Heart left ventricle (tissue), 16 donors: Measurements from ENCODE around the gene PKP1. TPM values are rescaled to one million over a fixed set of nuclear protein-coding genes. Genes with fewer than 3 reads are reported as not detected.

Experiments used
- ATAC-seq, 4 donors: fragments of 200-7000 bp; cut with Tn5 transposase; one replicate each; pipeline ENCODE4 v1.9.1; 2020 to 2022; ENCODE audit warnings: moderate library complexity in 4 of 4, mild to moderate bottlenecking in 3 of 4, moderate number of reproducible peaks in 1 of 4
- DNase-seq, 5 donors: peaks; one replicate each; pipeline ENCODE4 v3.0.0-alpha.2; 2020
- H3K27ac ChIP-seq, 12 donors: fragments of 200-600 bp; sonication (generic) in 4 of 12; one replicate each; pipeline versions ENCODE4 v1.5.0 to v1.8.0; 2016 to 2022; ENCODE audit warnings: mild to moderate bottlenecking in 2 of 12
- H3K27me3 ChIP-seq, 9 donors: fragments of 200-600 bp; sonication (generic) in 2 of 9; one replicate each; pipeline versions ENCODE4 v1.5.1 to v1.8.0; 2016 to 2022; ENCODE audit warnings: mild to moderate bottlenecking in 3 of 9
- H3K36me3 ChIP-seq, 9 donors: fragments of 200-600 bp; sonication (generic) in 2 of 9; one replicate each; pipeline versions ENCODE4 v1.5.0 to v1.8.0; 2018 to 2022; ENCODE audit warnings: mild to moderate bottlenecking in 2 of 9
- H3K4me1 ChIP-seq, 12 donors: fragments of 200-600 bp; sonication (generic) in 4 of 12; one replicate each; pipeline versions ENCODE4 v1.5.0 to v1.8.0; 2016 to 2022; ENCODE audit warnings: mild to moderate bottlenecking in 3 of 12
- H3K4me3 ChIP-seq, 12 donors: fragments of 200-600 bp; sonication (generic) in 4 of 12; one replicate each; pipeline versions ENCODE4 v1.5.0 to v1.8.0; 2017 to 2022; ENCODE audit warnings: mild to moderate bottlenecking in 9 of 12, moderate library complexity in 4 of 12
- H3K9me3 ChIP-seq, 12 donors: fragments of 200-600 bp; sonication (generic) in 4 of 12; one replicate each; pipeline versions ENCODE4 v1.5.0 to v1.8.0; 2016 to 2022; ENCODE audit warnings: mild to moderate bottlenecking in 1 of 12
- POLR2A ChIP-seq, 2 donors: fragments of 450-650 bp; IDR thresholded peaks; one replicate each; pipeline ENCODE4 v1.6.1; 2017; ENCODE audit warnings: antibody characterized with exemption in 2 of 2, mild to moderate bottlenecking in 2 of 2, moderate library complexity in 2 of 2
- WGBS, 4 donors: extraction: QIAGEN DNeasy Blood & Tissue Kit in 2 of 4; methylation state at CpG; one replicate each; pipeline versions ENCODE4 v1.1.5 to v1.1.7; 2013 to 2018; 5-methylcytosine and 5-hydroxymethylcytosine counted together
- intact Hi-C, 10 donors: fragments of 100-400 bp; cut with DNase I; formaldehyde crosslinking; loops; one replicate each; pipeline versions ENCODE4 v1.11.1 to v1.14.2; 2022
- polyA plus RNA-seq, 2 donors: library from polyadenylated mRNA; stranded (reverse); fragments of 200-250 nt; gene quantifications; one replicate each; pipeline ENCODE4 v1.2.3, GENCODE V29; 2013
- total RNA-seq, 9 donors: library from RNA; depleted of rRNA in 2 of 9; stranded (reverse); fragments of >200 nt in 2 of 9; fragmentation: NEBNext Ultra II Directional in 3 of 9; extraction: Animal tissue kit (Norgen Biotek cat#: 25700) in 3 of 9; gene quantifications; one replicate each; pipeline versions ENCODE4 v1.1.0 to v1.2.4, GENCODE V29; 2016 to 2023
- TF ChIP-seq, protein P1 (sequence below), 12 donors: fragments of 200-600 bp; sonication (generic) in 4 of 12; IDR thresholded peaks; one replicate each; pipeline versions ENCODE4 v1.5.0 to v1.8.0; 2018 to 2022; ENCODE audit warnings: antibody characterized with exemption in 12 of 12, mild to moderate bottlenecking in 5 of 12
- donor health status: ischemic (EF 13 %, LVEDD 7.1; RV severe dilation, severe dysfunction).
- donor health status: healthy with polysubstance abuse.
- donor health status: DM: no; HTN: yes; CAD: no.
- donor health status: DM: no; HTN: no; CAD: no.
- donor health status: ischemic (EF 25% LVEDD 6.9; RV normal size, moderate dysfunction).
- donor health status: ischemic (EF 25% LVEDD 5.7; RV mildly dilated, moderate dysfunction).
- donor health status: healthy.
- donor health status: DM: yes; HTN: yes; CAD: no.
- donor health status: ischemic (EF 35%, LVEDD 5.7; RV mildly dilated, moderate dysfunction).
- donor health status: nonischemic (EF 11% LVEDD 7.7; RV severe dilation, severe dysfunction).
- donor health status: DM: yes; HTN: yes; CAD: no.
- donor health status: PGD.
- donor health status: ischemic (EF 29% LVEDD 5.4; RV normal size, mild dysfunction).
- donor health status: nonischemic (EF 23%, LVEDD 6.1; RV moderate dilation, normal function).

PKP1 gene
- total and polyA plus RNA-seq, 11 donors: 0.09 to 1.6 (median 0.32) TPM; not detected in 3

DNA sequence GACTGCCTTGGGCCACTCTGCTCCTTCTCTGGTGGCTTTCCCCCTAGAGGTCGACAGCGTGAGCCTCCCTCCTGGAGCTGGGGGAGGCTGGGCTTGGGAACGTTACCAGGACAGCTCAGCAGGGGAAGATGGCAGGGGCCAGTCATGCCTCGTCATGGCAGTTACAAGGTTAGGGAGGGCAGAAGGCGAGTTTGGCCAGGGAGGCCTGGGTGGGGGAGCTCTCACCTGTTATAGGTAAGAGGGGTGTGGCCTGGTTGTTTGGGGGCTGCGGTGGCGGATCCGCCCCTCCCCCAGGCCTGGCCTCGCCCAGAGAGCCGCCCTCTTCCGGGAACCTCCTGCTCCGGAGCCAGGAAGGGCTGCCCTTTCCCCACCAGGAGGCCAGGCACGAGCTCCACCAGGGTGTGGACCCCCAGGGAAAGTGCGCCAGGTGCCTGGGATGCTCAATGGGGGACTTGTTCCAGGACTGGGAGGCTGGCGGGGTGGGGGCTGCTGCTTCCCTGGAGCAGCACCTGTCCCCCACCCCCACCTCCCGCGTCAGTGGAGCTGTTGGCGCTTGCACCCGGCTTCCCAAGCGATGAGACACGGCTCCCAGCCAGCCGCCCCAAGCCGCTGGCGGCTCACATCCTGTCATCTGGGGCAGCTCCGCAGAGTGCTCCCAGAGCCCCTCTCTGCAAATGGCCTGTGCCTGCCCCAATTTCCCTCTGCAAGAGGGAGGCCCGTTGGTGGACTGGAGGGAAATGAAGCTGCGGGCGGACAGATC is 23.6 kb upstream of the PKP1 start:
- Histone ChIP-seq H3K4me3 (peak overlapping the region in 3 of 12 donors; percentile 10 to 16 (median 12)), H3K9me3 (no peaks in the 10 kb centered on the region), H3K4me1 (peaks cover 0 to 12% (median 10%) of the 10 kb centered on the region in 12 donors), H3K27ac (no peak overlapping the region), H3K27me3 (peaks cover 0 to 18% (median 11%) of the 10 kb centered on the region in 9 donors), H3K36me3 (no peaks in the 10 kb centered on the region)
- TF ChIP-seq, protein P1, sequence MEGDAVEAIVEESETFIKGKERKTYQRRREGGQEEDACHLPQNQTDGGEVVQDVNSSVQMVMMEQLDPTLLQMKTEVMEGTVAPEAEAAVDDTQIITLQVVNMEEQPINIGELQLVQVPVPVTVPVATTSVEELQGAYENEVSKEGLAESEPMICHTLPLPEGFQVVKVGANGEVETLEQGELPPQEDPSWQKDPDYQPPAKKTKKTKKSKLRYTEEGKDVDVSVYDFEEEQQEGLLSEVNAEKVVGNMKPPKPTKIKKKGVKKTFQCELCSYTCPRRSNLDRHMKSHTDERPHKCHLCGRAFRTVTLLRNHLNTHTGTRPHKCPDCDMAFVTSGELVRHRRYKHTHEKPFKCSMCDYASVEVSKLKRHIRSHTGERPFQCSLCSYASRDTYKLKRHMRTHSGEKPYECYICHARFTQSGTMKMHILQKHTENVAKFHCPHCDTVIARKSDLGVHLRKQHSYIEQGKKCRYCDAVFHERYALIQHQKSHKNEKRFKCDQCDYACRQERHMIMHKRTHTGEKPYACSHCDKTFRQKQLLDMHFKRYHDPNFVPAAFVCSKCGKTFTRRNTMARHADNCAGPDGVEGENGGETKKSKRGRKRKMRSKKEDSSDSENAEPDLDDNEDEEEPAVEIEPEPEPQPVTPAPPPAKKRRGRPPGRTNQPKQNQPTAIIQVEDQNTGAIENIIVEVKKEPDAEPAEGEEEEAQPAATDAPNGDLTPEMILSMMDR (IDR thresholded peaks at IDR 0.05): no peak
- no peak for TF ChIP-seq POLR2A (IDR thresholded peaks at IDR 0.05)
- WGBS, 4 donors: 10 to 25% (median 14%) methylated on average over 8 to 28 of the region's 28 CpGs
- peak in 1 of 5 donors; percentile 37 for DNase-seq
- peak in 3 of 4 donors; percentile 37 to 57 (median 56) for ATAC-seq
- intact Hi-C loops: loop anchor here in 5 of 10 donors (5.0 to 10.0 kb wide), 7 partner anchors 48 to 258 kb away; no protein-coding TSS in a partner anchor

DNA sequence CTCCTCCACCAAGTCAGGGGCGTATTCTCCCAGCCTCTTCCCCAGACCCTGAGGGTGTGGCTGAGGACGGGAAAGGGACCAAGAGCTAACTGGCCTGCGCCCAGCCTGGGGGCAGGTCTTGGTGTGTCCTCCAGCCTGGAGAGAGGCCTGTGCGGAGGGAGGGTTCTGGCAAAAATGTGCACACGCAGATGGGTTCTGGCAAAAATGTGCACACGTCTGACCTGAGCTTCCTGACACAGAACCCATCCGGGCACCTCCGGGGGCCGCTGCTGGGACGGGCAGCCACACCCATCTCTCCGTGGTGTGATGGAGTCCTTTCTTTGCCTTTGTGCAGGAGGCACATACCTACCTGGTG is 23.1 kb upstream of the PKP1 start:
- no peaks in the 10 kb centered on the region for H3K36me3 ChIP-seq
- H3K27ac ChIP-seq: no peak overlapping the region
- peaks cover 0 to 12% (median 10%) of the 10 kb centered on the region in 12 donors for H3K4me1 ChIP-seq
- peaks cover 0 to 18% (median 11%) of the 10 kb centered on the region in 9 donors for H3K27me3 ChIP-seq
- DNase-seq: peak in 1 of 5 donors; percentile 27
- WGBS, 4 donors: 25 to 39% (median 30%) methylated on average over 9 to 11 of the region's 11 CpGs
- H3K9me3 ChIP-seq: no peaks in the 10 kb centered on the region
- peak in 3 of 4 donors; percentile 47 to 73 (median 54) for ATAC-seq
- peak overlapping the region in 3 of 12 donors; percentile 10 to 16 (median 12) for H3K4me3 ChIP-seq
- TF ChIP-seq, protein P1 (IDR thresholded peaks at IDR 0.05): no peak
- no peak for TF ChIP-seq POLR2A (IDR thresholded peaks at IDR 0.05)
- intact Hi-C loops: loop anchor here in 2 of 10 donors (5.0 kb wide), 2 partner anchors 47 to 62 kb away; no protein-coding TSS in a partner anchor

DNA sequence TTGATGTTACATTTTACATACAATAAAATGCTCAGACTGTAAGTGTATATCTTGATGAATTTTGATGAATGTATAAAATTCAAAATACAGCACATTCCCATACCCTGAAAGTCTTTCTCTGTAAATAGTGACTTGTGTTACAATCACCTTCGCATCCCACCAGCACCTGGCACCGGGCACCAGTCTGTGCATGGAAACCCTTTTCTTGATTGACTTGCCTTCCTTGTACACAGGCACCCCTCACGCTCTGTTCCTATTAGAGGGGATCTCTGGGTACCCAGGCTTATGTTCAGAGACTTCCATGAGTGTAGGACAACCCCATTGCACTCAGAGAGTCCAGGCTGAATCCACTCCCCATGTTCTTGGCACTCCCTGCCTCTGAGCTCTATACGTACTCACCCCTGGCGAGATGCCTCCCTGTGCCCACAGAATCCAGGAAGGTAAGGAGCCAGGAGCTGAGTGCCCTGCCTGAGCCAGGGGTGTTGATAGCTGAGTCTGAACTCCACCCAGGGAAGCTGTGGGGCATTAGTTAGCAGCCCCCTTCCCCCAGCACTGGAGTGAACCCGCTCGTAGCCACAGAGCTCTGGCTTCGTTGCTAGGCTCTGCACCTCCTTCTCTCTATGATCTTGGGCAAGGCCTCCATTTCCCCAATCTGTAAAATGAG is 22.5 kb upstream of the PKP1 start:
- 91 to 95% (median 94%) methylated on average over 8 of the region's 8 CpGs for WGBS, 4 donors
- no peak overlapping the region for H3K4me3 ChIP-seq
- ATAC-seq (no peak), DNase-seq (no peak)
- H3K27ac ChIP-seq: no peak overlapping the region
- intact Hi-C loops: loop anchor here in 2 of 10 donors (5.0 kb wide), 2 partner anchors 47 to 62 kb away; no protein-coding TSS in a partner anchor
- no peaks in the 10 kb centered on the region for H3K9me3 ChIP-seq
- H3K4me1 ChIP-seq: peaks cover 0 to 12% (median 10%) of the 10 kb centered on the region in 12 donors
- no peak for TF ChIP-seq POLR2A (IDR thresholded peaks at IDR 0.05)
- TF ChIP-seq, protein P1 (IDR thresholded peaks at IDR 0.05): no peak
- H3K27me3 ChIP-seq: peaks cover 0 to 18% (median 11%) of the 10 kb centered on the region in 9 donors
- no peaks in the 10 kb centered on the region for H3K36me3 ChIP-seq
